Measurements from ENCODE around the gene WDR48. TPM values are rescaled to one million over a fixed set of nuclear protein-coding genes. Genes with fewer than 3 reads are reported as not detected.

WDR48 gene
- total RNA-seq, 1 donor from 2014 or later: 48.9 TPM

- ChIA-PET POLR2A (interaction anchor here (0.6 kb wide), 1 partner anchor 58 kb away, joined by 6 read pairs; no protein-coding TSS in a partner anchor), CTCF (interaction anchor here (1.1 to 1.3 kb wide), 2 partner anchors 192 to 196 kb away, joined by 3 to 4 read pairs; no protein-coding TSS in a partner anchor)
- peaks cover 85% of the 10 kb centered on the region for H3K36me3 Mint-ChIP-seq (ENCODE audit: low read depth)
- no peaks in the 10 kb centered on the region for H3K27me3 Mint-ChIP-seq
- no peaks in the 10 kb centered on the region for H3K9me3 Mint-ChIP-seq
- ATAC-seq (ENCODE audit: low read depth) (no peak), DNase-seq (no peak)
- intact Hi-C loops (cut with micrococcal nuclease): no loop called here
- H3K27ac Mint-ChIP-seq: no peak overlapping the region
- H3K4me3 Mint-ChIP-seq: no peak overlapping the region
- peaks cover 7% of the 10 kb centered on the region for H3K4me1 Mint-ChIP-seq
- TF ChIP-seq CTCF (IDR thresholded peaks at IDR 0.05): no peak
Observed at GRCh38 chr3:39096775-39097174, 45.0 kb downstream of the WDR48 start.

GRCh38 chr3:39097716-39098472, 46.1 kb downstream of the WDR48 start:
- H3K4me1 Mint-ChIP-seq: peaks cover 13% of the 10 kb centered on the region
- H3K27ac Mint-ChIP-seq: peak overlapping the region; percentile 53
- ChIA-PET CTCF (interaction anchor here (1.1 kb wide), 1 partner anchor 195 kb away, joined by 4 read pairs; no protein-coding TSS in a partner anchor), POLR2A (no interaction called here)
- TF ChIP-seq CTCF (IDR thresholded peaks at IDR 0.05): no peak
- H3K27me3 Mint-ChIP-seq: no peaks in the 10 kb centered on the region
- no peak for ATAC-seq (ENCODE audit: low read depth)
- H3K9me3 Mint-ChIP-seq: no peaks in the 10 kb centered on the region
- H3K36me3 Mint-ChIP-seq (ENCODE audit: low read depth): peaks cover 81% of the 10 kb centered on the region
- intact Hi-C loops (cut with micrococcal nuclease): no loop called here
- H3K4me3 Mint-ChIP-seq: no peak overlapping the region
- no peak for DNase-seq

- POLR2A ChIA-PET: no interaction called here
- no peak for DNase-seq
- Mint-ChIP-seq H3K36me3 (ENCODE audit: low read depth) (peaks cover 75% of the 10 kb centered on the region), H3K9me3 (no peaks in the 10 kb centered on the region), H3K27ac (no peak overlapping the region), H3K27me3 (no peaks in the 10 kb centered on the region), H3K4me3 (no peak overlapping the region), H3K4me1 (peaks cover 18% of the 10 kb centered on the region)
- intact Hi-C loops (cut with micrococcal nuclease): no loop called here
- no peak for TF ChIP-seq CTCF (IDR thresholded peaks at IDR 0.05)
- CTCF ChIA-PET: no interaction called here
- ATAC-seq (ENCODE audit: low read depth): no peak
Observed at GRCh38 chr3:39098473-39099000, 46.7 kb downstream of the WDR48 start.

- Mint-ChIP-seq H3K36me3 (ENCODE audit: low read depth) (peaks cover 68% of the 10 kb centered on the region), H3K27me3 (no peaks in the 10 kb centered on the region), H3K4me1 (peaks cover 22% of the 10 kb centered on the region), H3K27ac (no peak overlapping the region), H3K9me3 (no peaks in the 10 kb centered on the region), H3K4me3 (no peak overlapping the region)
- intact Hi-C loops (cut with micrococcal nuclease): no loop called here
- no peak for ATAC-seq (ENCODE audit: low read depth)
- ChIA-PET POLR2A (no interaction called here), CTCF (no interaction called here)
- TF ChIP-seq CTCF (IDR thresholded peaks at IDR 0.05): no peak
- no peak for DNase-seq
Observed at GRCh38 chr3:39099242-39099641, 47.4 kb downstream of the WDR48 start.

GRCh38 chr3:39099738-39100499, 48.1 kb downstream of the WDR48 start:
- Mint-ChIP-seq H3K4me1 (peaks cover 29% of the 10 kb centered on the region), H3K9me3 (no peaks in the 10 kb centered on the region), H3K4me3 (no peak overlapping the region), H3K36me3 (ENCODE audit: low read depth) (peaks cover 62% of the 10 kb centered on the region), H3K27ac (no peak overlapping the region), H3K27me3 (no peaks in the 10 kb centered on the region)
- POLR2A ChIA-PET: interaction anchor here (1.5 kb wide), 1 partner anchor 188 kb away, joined by 5 read pairs; no protein-coding TSS in a partner anchor
- CTCF ChIA-PET: interaction anchor here (1.5 to 2.0 kb wide), 3 partner anchors 10 to 189 kb away, joined by 4 to 15 read pairs (median 8); no protein-coding TSS in a partner anchor
- TF ChIP-seq CTCF (IDR thresholded peaks at IDR 0.05): no peak
- intact Hi-C loops (cut with micrococcal nuclease): no loop called here
- no peak for DNase-seq
- no peak for ATAC-seq (ENCODE audit: low read depth)
